Smooth muscle cell (in vitro differentiated cells): ENCODE results near the gene DDX31. TPM values are rescaled to one million over a fixed set of nuclear protein-coding genes. Genes with fewer than 3 reads are reported as not detected.

Experiments
- DNase-seq: peaks from one replicate; lab custom pipeline; 2025; ENCODE audit not compliant: unreplicated experiment; lab: John Stamatoyannopoulos, UW
- H2AFZ ChIP-seq: fragments of 200-600 bp; sonication (generic); 2 replicates; pipeline ENCODE4 v1.6.0; 2016; ENCODE audit warnings: antibody characterized with exemption, low read depth, mild to moderate bottlenecking
- H3F3A ChIP-seq: fragments of 200-600 bp; sonication (generic); 2 replicates; pipeline ENCODE4 v1.6.0; 2017; ENCODE audit warnings: antibody characterized with exemption, low read depth
- H3K27ac ChIP-seq: fragments of 200-600 bp; sonication (generic); 2 replicates; pipeline ENCODE4 v1.5.1; 2016; ENCODE audit warnings: low read depth, mild to moderate bottlenecking
- H3K27me3 ChIP-seq: fragments of 200-600 bp; sonication (generic); 2 replicates; pipeline ENCODE4 v1.6.1; 2016; ENCODE audit warnings: low read depth, mild to moderate bottlenecking
- H3K36me3 ChIP-seq: fragments of 200-600 bp; sonication (generic); 2 replicates; pipeline ENCODE4 v1.5.1; 2016; ENCODE audit warnings: low read depth
- H3K4me1 ChIP-seq: fragments of 200-600 bp; sonication (generic); 2 replicates; pipeline ENCODE4 v1.5.1; 2016; ENCODE audit warnings: low read depth
- H3K4me2 ChIP-seq: fragments of 200-600 bp; sonication (generic); 2 replicates; pipeline ENCODE4 v1.6.0; 2016; ENCODE audit warnings: mild to moderate bottlenecking
- H3K4me3 ChIP-seq: fragments of 200-600 bp; sonication (generic); 2 replicates; pipeline ENCODE4 v1.5.1; 2016; ENCODE audit warnings: mild to moderate bottlenecking
- H3K79me2 ChIP-seq: fragments of 200-600 bp; sonication (generic); 2 replicates; pipeline ENCODE4 v1.6.0; 2016; ENCODE audit warnings: low read depth, mild to moderate bottlenecking
- H3K9ac ChIP-seq: fragments of 200-600 bp; sonication (generic); 2 replicates; pipeline ENCODE4 v1.6.0; 2016; ENCODE audit warnings: low read depth
- H3K9me3 ChIP-seq: fragments of 200-600 bp; sonication (generic); replicated peaks from 2 replicates; pipeline ENCODE4 v1.5.1; 2016; ENCODE audit warnings: low read depth
- H4K20me1 ChIP-seq: fragments of 200-600 bp; sonication (generic); 2 replicates; pipeline ENCODE4 v1.6.0; 2016; ENCODE audit warnings: low read depth
- WGBS: methylation state at CpG from one replicate; pipeline ENCODE4 v1.1.7; 2016; ENCODE audit warnings: low lambda C conversion rate; 5-methylcytosine and 5-hydroxymethylcytosine counted together
- polyA plus RNA-seq: library from polyadenylated mRNA; unstranded; fragments of >200 nt; fragmentation: Nextera tagmentation; extraction: Ambion mirVana; gene quantifications from 2 replicates; pipeline ENCODE4 v1.2.1, GENCODE V29; 2016
- total RNA-seq: library from RNA; depleted of rRNA; stranded (reverse); fragments of >200 nt; gene quantifications from 2 replicates; pipeline ENCODE4 v1.2.3, GENCODE V29; 2014
- TF ChIP-seq, protein P1 (sequence below): fragments of 200-600 bp; sonication (generic); IDR thresholded peaks from 2 replicates; pipeline ENCODE4 v1.5.1; 2017; ENCODE audit warnings: borderline replicate concordance, mild to moderate bottlenecking, antibody characterized with exemption; ENCODE audit not compliant: insufficient read depth, poor library complexity, severe bottlenecking

Gene DDX31
- total and polyA plus RNA-seq, 2 experiments from 2014 or later, result 5.9 to 11.9 TPM

DNA sequence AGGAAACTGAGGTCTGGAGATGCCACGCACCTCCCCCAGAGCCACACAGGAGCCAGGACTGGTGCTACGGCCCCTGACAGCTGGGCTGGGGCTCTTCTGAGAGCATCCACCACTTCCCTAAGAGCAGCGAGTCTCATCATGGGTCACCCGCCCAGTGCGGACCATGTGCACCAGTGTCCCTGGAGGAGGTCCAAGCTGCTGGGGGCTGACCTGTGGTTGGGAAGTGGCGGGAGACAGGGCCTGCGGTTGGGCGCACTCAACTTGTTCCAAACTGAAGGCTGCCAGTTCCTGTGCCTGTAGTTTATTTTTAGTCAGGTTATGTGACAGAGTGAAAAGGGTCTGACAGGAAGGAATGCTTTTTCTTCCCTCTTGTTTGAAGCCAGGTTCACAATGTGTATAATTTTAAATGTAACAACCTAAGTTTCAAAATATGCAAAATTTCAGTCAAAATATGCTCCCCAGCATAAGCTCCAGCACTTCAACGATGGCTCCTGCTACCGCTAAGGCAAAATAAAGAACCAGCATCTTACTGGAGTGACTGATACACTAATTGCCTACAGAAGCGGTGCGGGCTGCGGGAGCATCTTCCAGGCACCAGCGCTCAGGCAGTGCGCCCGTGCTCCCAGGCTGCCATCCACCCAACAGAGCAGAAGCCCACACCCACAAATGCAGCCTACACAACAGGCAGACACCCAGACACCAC lies 72.6 kb downstream of the DDX31 start:
- Histone ChIP-seq H3K36me3 (no peaks in the 10 kb centered on the region), H2AFZ (no peak overlapping the region), H3K9me3 (no peaks in the 10 kb centered on the region), H3K27me3 (peaks cover 15% of the 10 kb centered on the region), H3F3A (no peaks in the 10 kb centered on the region), H4K20me1 (peaks cover 53% of the 10 kb centered on the region), H3K9ac (no peak overlapping the region), H3K4me3 (no peak overlapping the region), H3K4me2 (no peak overlapping the region), H3K79me2 (no peaks in the 10 kb centered on the region), H3K4me1 (peaks cover 34% of the 10 kb centered on the region), H3K27ac (no peak overlapping the region)
- TF ChIP-seq, protein P1, sequence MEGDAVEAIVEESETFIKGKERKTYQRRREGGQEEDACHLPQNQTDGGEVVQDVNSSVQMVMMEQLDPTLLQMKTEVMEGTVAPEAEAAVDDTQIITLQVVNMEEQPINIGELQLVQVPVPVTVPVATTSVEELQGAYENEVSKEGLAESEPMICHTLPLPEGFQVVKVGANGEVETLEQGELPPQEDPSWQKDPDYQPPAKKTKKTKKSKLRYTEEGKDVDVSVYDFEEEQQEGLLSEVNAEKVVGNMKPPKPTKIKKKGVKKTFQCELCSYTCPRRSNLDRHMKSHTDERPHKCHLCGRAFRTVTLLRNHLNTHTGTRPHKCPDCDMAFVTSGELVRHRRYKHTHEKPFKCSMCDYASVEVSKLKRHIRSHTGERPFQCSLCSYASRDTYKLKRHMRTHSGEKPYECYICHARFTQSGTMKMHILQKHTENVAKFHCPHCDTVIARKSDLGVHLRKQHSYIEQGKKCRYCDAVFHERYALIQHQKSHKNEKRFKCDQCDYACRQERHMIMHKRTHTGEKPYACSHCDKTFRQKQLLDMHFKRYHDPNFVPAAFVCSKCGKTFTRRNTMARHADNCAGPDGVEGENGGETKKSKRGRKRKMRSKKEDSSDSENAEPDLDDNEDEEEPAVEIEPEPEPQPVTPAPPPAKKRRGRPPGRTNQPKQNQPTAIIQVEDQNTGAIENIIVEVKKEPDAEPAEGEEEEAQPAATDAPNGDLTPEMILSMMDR, result no peak
- DNase-seq, result no peak
- WGBS, result over 99% methylated on average over 16 of the region's 16 CpGs

DNA sequence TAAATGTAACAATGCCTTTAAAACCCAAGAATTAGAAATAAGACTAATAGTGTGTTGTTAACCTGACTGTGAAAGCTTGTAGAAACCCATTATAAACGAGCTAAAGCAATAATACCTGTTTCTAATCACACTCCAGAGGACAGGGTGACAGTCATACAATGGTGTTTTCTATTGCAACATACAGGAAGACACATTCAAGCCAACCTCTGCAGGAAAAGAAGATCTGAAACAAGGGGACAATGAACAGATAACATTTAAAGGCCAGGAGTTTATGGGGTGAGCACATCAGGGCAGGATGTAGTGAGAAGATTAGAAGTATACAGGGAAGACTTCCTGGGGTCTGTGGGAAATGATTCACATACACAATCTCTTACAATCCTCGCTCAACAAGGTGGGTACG lies 73.6 kb downstream of the DDX31 start:
- WGBS, result 69% methylated on average over 3 of the region's 3 CpGs
- H3K4me3 ChIP-seq, result no peak overlapping the region
- no peaks in the 10 kb centered on the region for H3K36me3 ChIP-seq
- TF ChIP-seq, protein P1, result no peak
- peaks cover 25% of the 10 kb centered on the region for H3K27me3 ChIP-seq
- H3K4me2 ChIP-seq, result peak overlapping the region; percentile 9
- H3K4me1 ChIP-seq, result peaks cover 43% of the 10 kb centered on the region
- no peaks in the 10 kb centered on the region for H3K79me2 ChIP-seq
- H3K9me3 ChIP-seq, result no peaks in the 10 kb centered on the region
- DNase-seq, result no peak
- H2AFZ ChIP-seq, result no peak overlapping the region
- peaks cover 64% of the 10 kb centered on the region for H4K20me1 ChIP-seq
- no peaks in the 10 kb centered on the region for H3F3A ChIP-seq
- no peak overlapping the region for H3K9ac ChIP-seq
- H3K27ac ChIP-seq, result no peak overlapping the region

DNA sequence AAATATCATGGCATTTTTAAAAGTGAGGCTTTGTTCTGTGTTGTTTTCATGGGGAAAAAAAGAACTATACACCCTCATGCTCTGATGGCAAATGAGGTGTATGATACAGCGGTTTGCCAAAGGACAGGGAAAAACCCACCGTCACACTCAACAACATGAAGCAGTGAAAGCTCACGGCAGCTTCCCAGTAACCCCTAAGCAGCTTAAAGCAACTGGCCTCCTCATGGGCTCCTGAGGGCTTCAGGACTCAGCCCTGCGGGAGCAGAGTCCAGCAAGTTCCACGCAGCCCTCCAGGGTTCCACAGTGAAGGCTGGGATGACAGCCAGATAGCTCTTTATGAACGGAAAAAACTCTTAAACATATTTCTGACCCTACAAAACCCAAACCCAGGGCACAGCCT lies 74.5 kb downstream of the DDX31 start:
- WGBS, result 60% methylated on average over 6 of the region's 6 CpGs
- Histone ChIP-seq H3K9me3 (no peaks in the 10 kb centered on the region), H3K79me2 (no peaks in the 10 kb centered on the region), H2AFZ (no peak overlapping the region), H3K4me2 (peak overlapping the region; percentile 9), H4K20me1 (peaks cover 72% of the 10 kb centered on the region), H3K9ac (no peak overlapping the region), H3K36me3 (no peaks in the 10 kb centered on the region), H3F3A (no peaks in the 10 kb centered on the region), H3K27ac (no peak overlapping the region), H3K27me3 (peaks cover 34% of the 10 kb centered on the region), H3K4me1 (peaks cover 50% of the 10 kb centered on the region), H3K4me3 (no peak overlapping the region)
- TF ChIP-seq, protein P1, result no peak
- no peak for DNase-seq

DNA sequence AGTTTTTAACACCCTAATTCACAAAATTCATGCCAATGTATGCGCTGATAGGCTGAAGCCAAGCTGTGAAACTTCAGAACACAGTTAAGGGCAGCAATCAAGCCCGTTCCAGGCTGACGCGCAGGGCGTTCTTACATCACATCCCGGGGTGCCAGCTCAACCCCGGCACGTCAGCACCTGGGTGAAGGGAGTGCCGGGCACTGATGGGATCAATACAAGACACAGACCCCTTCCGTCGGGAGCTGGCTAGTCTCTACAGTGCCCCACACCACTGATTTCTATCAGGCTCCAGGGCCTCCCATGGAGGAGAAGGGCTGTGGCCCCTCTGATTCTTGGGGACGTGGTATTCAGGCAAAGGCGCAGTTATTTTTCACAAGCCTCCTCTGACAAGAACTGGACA lies 75.4 kb downstream of the DDX31 start:
- Histone ChIP-seq H3K9ac (no peak overlapping the region), H3K27me3 (peaks cover 43% of the 10 kb centered on the region), H3K79me2 (no peaks in the 10 kb centered on the region), H2AFZ (no peak overlapping the region), H3F3A (no peaks in the 10 kb centered on the region), H3K4me1 (peaks cover 52% of the 10 kb centered on the region), H3K27ac (no peak overlapping the region), H3K4me3 (no peak overlapping the region), H4K20me1 (peaks cover 79% of the 10 kb centered on the region), H3K36me3 (no peaks in the 10 kb centered on the region), H3K4me2 (no peak overlapping the region), H3K9me3 (no peaks in the 10 kb centered on the region)
- no peak for DNase-seq
- WGBS, result 97% methylated on average over 13 of the region's 13 CpGs
- TF ChIP-seq, protein P1, result no peak
